Measurements from ENCODE around the gene CTNND1. TPM values are rescaled to one million over a fixed set of nuclear protein-coding genes. Genes with fewer than 3 reads are reported as not detected.
A peak's percentile ranks its signal among the peaks of the same experiment; 100 is the strongest.

The CTNND1 gene
- total RNA-seq, 1 donor from 2014 or later, result 58.9 TPM

GRCh38 chr11:57786436-57786835, 24.8 kb downstream of the CTNND1 start:
- peaks cover 96% of the 10 kb centered on the region for H3K4me1 ChIP-seq
- intact Hi-C loops (cut with micrococcal nuclease), result no loop called here
- peak overlapping the region; percentile 55 for H3K27ac ChIP-seq (replicated peaks)

GRCh38 chr11:57787006-57787604, 25.5 kb downstream of the CTNND1 start:
- DNase-seq, result no peak
- intact Hi-C loops (cut with micrococcal nuclease), result no loop called here
- H3K27me3 ChIP-seq (ENCODE audit: low read depth), result no peaks in the 10 kb centered on the region
- H3K36me3 ChIP-seq, result peaks cover 20% of the 10 kb centered on the region
- H3K27ac ChIP-seq (replicated peaks), result peak overlapping the region; percentile 55
- H3K9me3 ChIP-seq (replicated peaks), result no peaks in the 10 kb centered on the region
- H3K4me3 ChIP-seq, result no peak overlapping the region
- H3K4me1 ChIP-seq, result peaks cover 96% of the 10 kb centered on the region
- no peak for TF ChIP-seq CTCF (IDR thresholded peaks at IDR 0.05; ENCODE audit: borderline replicate concordance)

More at GRCh38 chr11:57786436-57786835, 24.8 kb downstream of the CTNND1 start:
- no peak for DNase-seq
- Histone ChIP-seq H3K27me3 (ENCODE audit: low read depth) (no peaks in the 10 kb centered on the region), H3K4me3 (no peak overlapping the region), H3K9me3 (replicated peaks) (no peaks in the 10 kb centered on the region), H3K36me3 (peaks cover 13% of the 10 kb centered on the region)
- no peak for TF ChIP-seq CTCF (IDR thresholded peaks at IDR 0.05; ENCODE audit: borderline replicate concordance)

- Histone ChIP-seq H3K4me1 (peaks cover 96% of the 10 kb centered on the region), H3K9me3 (replicated peaks) (no peaks in the 10 kb centered on the region), H3K27me3 (ENCODE audit: low read depth) (no peaks in the 10 kb centered on the region), H3K27ac (replicated peaks) (peak overlapping the region; percentile 55), H3K36me3 (peaks cover 23% of the 10 kb centered on the region), H3K4me3 (no peak overlapping the region)
- intact Hi-C loops (cut with micrococcal nuclease), result no loop called here
- DNase-seq, result no peak
- TF ChIP-seq CTCF (IDR thresholded peaks at IDR 0.05; ENCODE audit: borderline replicate concordance), result no peak
These were observed 26.5 kb downstream of the CTNND1 start for GRCh38 chr11:57787920-57788702.

- H3K4me3 ChIP-seq, result no peak overlapping the region
- no peak for DNase-seq
- H3K36me3 ChIP-seq, result peaks cover 26% of the 10 kb centered on the region
- H3K27me3 ChIP-seq (ENCODE audit: low read depth), result no peaks in the 10 kb centered on the region
- intact Hi-C loops (cut with micrococcal nuclease), result no loop called here
- TF ChIP-seq CTCF (IDR thresholded peaks at IDR 0.05; ENCODE audit: borderline replicate concordance), result no peak
- peaks cover 96% of the 10 kb centered on the region for H3K4me1 ChIP-seq
- H3K9me3 ChIP-seq (replicated peaks), result no peaks in the 10 kb centered on the region
- peak overlapping the region; percentile 47 for H3K27ac ChIP-seq (replicated peaks)
These were observed 27.1 kb downstream of the CTNND1 start for GRCh38 chr11:57788703-57789088.

- no peak for TF ChIP-seq CTCF (IDR thresholded peaks at IDR 0.05; ENCODE audit: borderline replicate concordance)
- Histone ChIP-seq H3K4me3 (no peak overlapping the region), H3K27ac (replicated peaks) (peak overlapping the region; percentile 88), H3K9me3 (replicated peaks) (no peaks in the 10 kb centered on the region), H3K4me1 (peaks cover 95% of the 10 kb centered on the region), H3K36me3 (peaks cover 54% of the 10 kb centered on the region), H3K27me3 (ENCODE audit: low read depth) (no peaks in the 10 kb centered on the region)
- intact Hi-C loops (cut with micrococcal nuclease), result no loop called here
- DNase-seq, result no peak
These were observed 29.9 kb downstream of the CTNND1 start for GRCh38 chr11:57791321-57792059.
